ENCODE results near the gene HEPACAM. TPM values are rescaled to one million over a fixed set of nuclear protein-coding genes. Genes with fewer than 3 reads are reported as not detected.

The HEPACAM gene
- polyA plus RNA-seq, 1 experiment, result 0.05 TPM

DNA sequence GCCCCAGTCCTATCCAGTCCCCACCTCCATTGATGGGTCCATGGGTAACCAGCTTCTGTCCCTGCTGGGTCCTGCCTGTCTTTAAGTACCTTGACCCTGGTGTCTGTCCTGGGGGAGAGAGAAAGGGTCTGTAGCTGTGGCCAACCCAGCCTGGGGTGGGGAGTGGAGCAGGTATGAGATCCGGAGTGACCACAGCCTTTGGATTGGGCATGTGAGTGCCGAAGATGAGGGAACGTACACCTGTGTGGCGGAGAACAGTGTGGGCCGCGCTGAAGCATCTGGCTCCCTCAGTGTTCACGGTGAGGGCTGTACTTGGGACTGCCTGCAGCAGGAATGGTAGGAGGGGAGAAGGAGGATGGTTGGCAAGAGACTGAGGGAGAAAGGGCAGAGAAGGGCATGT is 65.4 kb downstream of the HEPACAM start:
- ChIA-PET POLR2A (no interaction called here), CTCF (no interaction called here)
- H3K27ac ChIP-seq (ENCODE audit: low read depth, low read length), result no peak overlapping the region
- no peak overlapping the region for H3K4me3 ChIP-seq (ENCODE audit: low read depth, low read length)
- no peak for DNase-seq (ENCODE audit: low read depth, low spot score)
- H3K27me3 ChIP-seq (ENCODE audit: control insufficient read depth, insufficient read depth, low read length), result peaks cover 78% of the 10 kb centered on the region
- H3K9me3 ChIP-seq (ENCODE audit: control insufficient read depth, insufficient read depth, low read length), result no peaks in the 10 kb centered on the region; the same call in 1 of the 2 replicates
- TF ChIP-seq, protein P1, sequence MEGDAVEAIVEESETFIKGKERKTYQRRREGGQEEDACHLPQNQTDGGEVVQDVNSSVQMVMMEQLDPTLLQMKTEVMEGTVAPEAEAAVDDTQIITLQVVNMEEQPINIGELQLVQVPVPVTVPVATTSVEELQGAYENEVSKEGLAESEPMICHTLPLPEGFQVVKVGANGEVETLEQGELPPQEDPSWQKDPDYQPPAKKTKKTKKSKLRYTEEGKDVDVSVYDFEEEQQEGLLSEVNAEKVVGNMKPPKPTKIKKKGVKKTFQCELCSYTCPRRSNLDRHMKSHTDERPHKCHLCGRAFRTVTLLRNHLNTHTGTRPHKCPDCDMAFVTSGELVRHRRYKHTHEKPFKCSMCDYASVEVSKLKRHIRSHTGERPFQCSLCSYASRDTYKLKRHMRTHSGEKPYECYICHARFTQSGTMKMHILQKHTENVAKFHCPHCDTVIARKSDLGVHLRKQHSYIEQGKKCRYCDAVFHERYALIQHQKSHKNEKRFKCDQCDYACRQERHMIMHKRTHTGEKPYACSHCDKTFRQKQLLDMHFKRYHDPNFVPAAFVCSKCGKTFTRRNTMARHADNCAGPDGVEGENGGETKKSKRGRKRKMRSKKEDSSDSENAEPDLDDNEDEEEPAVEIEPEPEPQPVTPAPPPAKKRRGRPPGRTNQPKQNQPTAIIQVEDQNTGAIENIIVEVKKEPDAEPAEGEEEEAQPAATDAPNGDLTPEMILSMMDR (IDR thresholded peaks at IDR 0.05; ENCODE audit: low read depth, low read length), result no peak

DNA sequence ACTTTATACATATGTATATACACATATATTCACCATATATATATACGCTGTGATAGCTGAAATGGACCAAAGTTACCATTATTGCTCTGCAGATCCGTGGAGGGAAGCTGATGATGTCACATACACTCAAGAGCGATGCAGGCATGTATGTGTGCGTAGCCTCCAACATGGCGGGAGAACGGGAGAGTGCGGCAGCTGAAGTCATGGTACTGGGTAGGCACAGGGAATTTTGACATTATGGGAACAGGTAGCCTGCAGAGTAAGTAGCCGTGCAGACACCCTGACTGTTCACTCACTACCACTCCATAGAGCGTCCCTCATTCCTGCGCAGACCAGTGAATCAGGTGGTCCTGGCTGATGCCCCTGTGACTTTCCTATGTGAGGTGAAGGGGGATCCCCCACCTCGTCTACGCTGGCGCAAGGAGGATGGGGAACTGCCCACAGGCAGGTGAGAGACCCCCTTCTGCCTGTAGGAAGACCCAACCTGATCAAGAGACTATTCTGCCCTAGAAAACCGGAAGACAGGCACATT is 65.9 kb downstream of the HEPACAM start:
- TF ChIP-seq, protein P1 (IDR thresholded peaks at IDR 0.05; ENCODE audit: low read depth, low read length), result no peak
- ChIA-PET POLR2A (no interaction called here), CTCF (no interaction called here)
- H3K27me3 ChIP-seq (ENCODE audit: control insufficient read depth, insufficient read depth, low read length), result peaks cover 83% of the 10 kb centered on the region
- no peak overlapping the region for H3K4me3 ChIP-seq (ENCODE audit: low read depth, low read length)
- no peak for DNase-seq (ENCODE audit: low read depth, low spot score)
- no peak overlapping the region for H3K27ac ChIP-seq (ENCODE audit: low read depth, low read length)
- no peaks in the 10 kb centered on the region; the same call in 1 of the 2 replicates for H3K9me3 ChIP-seq (ENCODE audit: control insufficient read depth, insufficient read depth, low read length)

DNA sequence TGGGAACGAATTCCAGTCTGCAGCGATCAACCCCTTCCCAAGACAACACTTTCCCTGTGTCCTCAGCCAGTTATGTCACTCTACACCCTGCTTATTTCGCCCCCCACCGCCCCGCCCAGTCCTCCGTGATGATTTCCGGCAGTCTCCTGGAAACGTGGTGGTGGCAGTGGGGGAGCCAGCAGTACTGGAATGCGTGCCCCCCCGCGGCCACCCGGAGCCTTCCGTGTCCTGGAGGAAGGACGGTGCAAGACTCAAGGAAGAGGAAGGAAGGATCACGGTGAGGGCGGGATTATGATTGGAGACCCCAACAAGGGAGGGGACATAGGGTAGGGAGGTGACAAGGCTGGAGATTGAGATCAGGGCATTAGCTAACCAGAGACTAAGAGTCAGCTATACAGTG is 66.5 kb downstream of the HEPACAM start:
- H3K4me3 ChIP-seq (ENCODE audit: low read depth, low read length), result no peak overlapping the region
- ChIA-PET CTCF (interaction anchor here (1.0 kb wide), 1 partner anchor 225 kb away, joined by 4 read pairs; no protein-coding TSS in a partner anchor), POLR2A (no interaction called here)
- H3K9me3 ChIP-seq (ENCODE audit: control insufficient read depth, insufficient read depth, low read length), result no peaks in the 10 kb centered on the region; the same call in 1 of the 2 replicates
- DNase-seq (ENCODE audit: low read depth, low spot score), result no peak
- TF ChIP-seq, protein P1 (IDR thresholded peaks at IDR 0.05; ENCODE audit: low read depth, low read length), result no peak
- H3K27me3 ChIP-seq (ENCODE audit: control insufficient read depth, insufficient read depth, low read length), result peaks cover 89% of the 10 kb centered on the region
- no peak overlapping the region for H3K27ac ChIP-seq (ENCODE audit: low read depth, low read length)

Other genes with a start within 250 kb of the HEPACAM start
- gene NRGN, start 196.1 kb downstream of the HEPACAM start, polyA plus RNA-seq (2011; rRNA removed), result 3.4 and 4.1 TPM in 2 replicates
- gene VSIG2, start 183.8 kb downstream of the HEPACAM start, polyA plus RNA-seq (2011; rRNA removed), result not detected in 2 replicates
- 0.06 and 0.10 TPM in 2 replicates for gene ESAM, start 173.8 kb downstream of the HEPACAM start, polyA plus RNA-seq (2011; rRNA removed)
- gene MSANTD2, start 135.6 kb downstream of the HEPACAM start, polyA plus RNA-seq (2011; rRNA removed), result 7.6 and 9.8 TPM in 2 replicates
- gene ROBO3, start 70.6 kb downstream of the HEPACAM start, polyA plus RNA-seq (2011; rRNA removed), result 28.9 and 38.7 TPM in 2 replicates
- gene ROBO4, start 38.2 kb downstream of the HEPACAM start, polyA plus RNA-seq (2011; rRNA removed), result 0.30 and 0.40 TPM in 2 replicates
- 0.06 TPM in 1 of 2 replicates, not detected in the other for gene HEPN1, start 16.8 kb downstream of the HEPACAM start, polyA plus RNA-seq (2011; rRNA removed)
- 0.73 and 1.1 TPM in 2 replicates for gene CCDC15, start 18.2 kb upstream of the HEPACAM start, polyA plus RNA-seq (2011; rRNA removed)
- gene SLC37A2, start 127.3 kb upstream of the HEPACAM start, polyA plus RNA-seq (2011; rRNA removed), result 0.79 and 0.99 TPM in 2 replicates
- gene TMEM218, start 175.6 kb upstream of the HEPACAM start, polyA plus RNA-seq (2011; rRNA removed), result 28.4 and 29.9 TPM in 2 replicates
- 3.0 and 3.6 TPM in 2 replicates for gene PKNOX2, start 228.7 kb upstream of the HEPACAM start, polyA plus RNA-seq (2011; rRNA removed)